GM23338 (cell line): ENCODE data around the gene GJB3. TPM values are rescaled to one million over a fixed set of nuclear protein-coding genes. Genes with fewer than 3 reads are reported as not detected.

ENCODE experiments used
- ATAC-seq: fragments of 200-7000 bp; cut with Tn5 transposase; 3 replicates; pipeline ENCODE4 v1.9.1; 2020
- DNase-seq: peaks from one replicate; pipeline ENCODE4 v3.0.0-alpha.2; 2015; ENCODE audit warnings: low spot score
- H2AFZ ChIP-seq: fragments of 200-600 bp; sonication (generic); 2 replicates; pipeline ENCODE4 v1.8.0; 2016; ENCODE audit warnings: antibody characterized with exemption, mild to moderate bottlenecking, moderate library complexity
- H3F3A ChIP-seq: fragments of 200-600 bp; sonication (generic); replicated peaks from 2 replicates; pipeline ENCODE4 v1.8.0; 2017; ENCODE audit warnings: antibody characterized with exemption, mixed run types, low read depth
- H3K27ac ChIP-seq: fragments of 200-600 bp; sonication (generic); 2 replicates; pipeline ENCODE4 v1.6.1; 2016; ENCODE audit warnings: low read depth
- H3K27me3 ChIP-seq: fragments of 200-600 bp; sonication (generic); 2 replicates; pipeline ENCODE4 v1.8.0; 2016; ENCODE audit warnings: mild to moderate bottlenecking, mixed run types, moderate library complexity; ENCODE audit not compliant: insufficient read depth
- H3K36me3 ChIP-seq: fragments of 200-600 bp; sonication (generic); 2 replicates; pipeline ENCODE4 v1.8.0; 2016; ENCODE audit warnings: mild to moderate bottlenecking; ENCODE audit not compliant: insufficient read depth
- H3K4me1 ChIP-seq: fragments of 200-600 bp; sonication (generic); 2 replicates; pipeline ENCODE4 v1.8.0; 2016; ENCODE audit warnings: mild to moderate bottlenecking, moderate library complexity; ENCODE audit not compliant: insufficient read depth
- H3K4me2 ChIP-seq: fragments of 200-600 bp; sonication (generic); 2 replicates; pipeline ENCODE4 v1.7.1; 2017; ENCODE audit warnings: mixed run types
- H3K4me3 ChIP-seq: fragments of 200-600 bp; sonication (generic); 2 replicates; pipeline ENCODE4 v1.6.1; 2016; ENCODE audit warnings: mixed run types
- H3K79me2 ChIP-seq: fragments of 200-600 bp; sonication (generic); replicated peaks from 2 replicates; pipeline ENCODE4 v1.8.0; 2017; ENCODE audit warnings: mild to moderate bottlenecking; ENCODE audit not compliant: insufficient read depth
- H3K9me2 ChIP-seq: fragments of 200-600 bp; sonication (generic); 2 replicates; pipeline ENCODE4 v1.8.0; 2017; ENCODE audit not compliant: insufficient read depth
- H4K20me1 ChIP-seq: fragments of 200-600 bp; sonication (generic); replicated peaks from 2 replicates; pipeline ENCODE4 v1.8.0; 2017; ENCODE audit warnings: mild to moderate bottlenecking; ENCODE audit not compliant: insufficient read depth
- H3K27ac Mint-ChIP-seq: 2 replicates; pipeline ENCODE4 v1.8.0; 2020; ENCODE audit warnings: inconsistent platforms, mild to moderate bottlenecking, moderate library complexity, mixed read lengths
- H3K27me3 Mint-ChIP-seq: 3 replicates; pipeline ENCODE4 v1.8.0; 2022; ENCODE audit warnings: low read depth, mild to moderate bottlenecking, moderate library complexity, mixed read lengths, inconsistent platforms; ENCODE audit not compliant: insufficient read depth, poor library complexity
- H3K36me3 Mint-ChIP-seq: 3 replicates; pipeline ENCODE4 v1.8.0; 2021; ENCODE audit warnings: low read depth, mild to moderate bottlenecking, inconsistent platforms, moderate library complexity, mixed read lengths
- H3K4me1 Mint-ChIP-seq: 3 replicates; pipeline ENCODE4 v1.8.0; 2020; ENCODE audit warnings: mild to moderate bottlenecking, inconsistent platforms, mixed read lengths
- H3K4me3 Mint-ChIP-seq: 3 replicates; pipeline ENCODE4 v1.8.0; 2021; ENCODE audit warnings: moderate library complexity, mild to moderate bottlenecking, inconsistent platforms, mixed read lengths
- H3K9me3 Mint-ChIP-seq: 3 replicates; pipeline ENCODE4 v1.8.0; 2020; ENCODE audit warnings: moderate library complexity, mild to moderate bottlenecking, inconsistent platforms, mixed read lengths
- CREB1 ChIP-seq: fragments of 250-450 bp; sonication (Bioruptor Pico); IDR thresholded peaks from 2 replicates; pipeline ENCODE4 v1.5.0; 2020; ENCODE audit warnings: low read depth, mild to moderate bottlenecking, moderate library complexity
- EZH2 ChIP-seq: fragments of 200-600 bp; sonication (generic); IDR thresholded peaks from one replicate; pipeline ENCODE4 v1.8.0; 2017; ENCODE audit warnings: antibody characterized with exemption, mild to moderate bottlenecking, low read depth; ENCODE audit not compliant: unreplicated experiment
- EZH2phosphoT487 ChIP-seq: fragments of 200-600 bp; sonication (generic); IDR thresholded peaks from one replicate; pipeline ENCODE4 v1.8.1; 2018; ENCODE audit warnings: antibody characterized with exemption; ENCODE audit not compliant: unreplicated experiment
- JUNB ChIP-seq: IDR thresholded peaks from one replicate; pipeline ENCODE4 v1.6.1; 2016; ENCODE audit warnings: antibody characterized with exemption; ENCODE audit not compliant: unreplicated experiment
- NANOG ChIP-seq: IDR thresholded peaks from 2 replicates; pipeline ENCODE4 v1.6.1; 2016; ENCODE audit warnings: antibody characterized with exemption, borderline replicate concordance
- POLR2AphosphoS5 ChIP-seq: IDR thresholded peaks from 2 replicates; pipeline ENCODE4 v1.6.1; 2016; ENCODE audit warnings: antibody characterized with exemption, low read depth
- STAT1 ChIP-seq: IDR thresholded peaks from one replicate; pipeline ENCODE4 v1.6.1; 2016; ENCODE audit warnings: antibody characterized with exemption; ENCODE audit not compliant: unreplicated experiment
- ZNF114 ChIP-seq: fragments of 250-450 bp; sonication (Bioruptor Pico); IDR thresholded peaks from 2 replicates; pipeline ENCODE4 v1.5.0; 2020; ENCODE audit warnings: mild to moderate bottlenecking, moderate library complexity
- ZNF331 ChIP-seq: fragments of 250-450 bp; sonication (Bioruptor Pico); IDR thresholded peaks from 2 replicates; pipeline ENCODE4 v1.5.0; 2020; ENCODE audit warnings: low read depth, mild to moderate bottlenecking, moderate library complexity
- polyA plus RNA-seq: library from polyadenylated mRNA; unstranded; fragments of >200 nt; fragmentation: Nextera tagmentation; extraction: Ambion mirVana; gene quantifications from 2 replicates; pipeline ENCODE4 v1.2.1, GENCODE V29; 2016
- total RNA-seq: library from RNA; depleted of rRNA; stranded (reverse); fragments of >200 nt; shearing (Covaris generic); gene quantifications from 2 replicates; pipeline ENCODE4 v1.2.3, GENCODE V29; 2014
- TF ChIP-seq, protein P1 (sequence below): IDR thresholded peaks from one replicate; pipeline ENCODE4 v1.6.1; 2018; ENCODE audit warnings: antibody characterized with exemption; ENCODE audit not compliant: unreplicated experiment
- TF ChIP-seq, protein P2 (sequence below), 2 experiments: fragments of 200-600 bp in 1 of 2; sonication (generic) in 1 of 2; conservative IDR thresholded peaks; 2 replicates each; pipeline versions ENCODE4 v1.5.1 to v1.6.1; 2016 to 2017; ENCODE audit warnings: antibody characterized with exemption in 2 of 2, low read depth in 2 of 2, mild to moderate bottlenecking in 2 of 2, moderate library complexity in 1 of 2
- TF ChIP-seq, protein P3 (sequence below): IDR thresholded peaks from 2 replicates; pipeline ENCODE4 v1.6.1; 2016; ENCODE audit warnings: antibody characterized with exemption
- TF ChIP-seq, protein P4 (sequence below): fragments of 250-450 bp; sonication (Bioruptor Pico); IDR thresholded peaks from 2 replicates; pipeline ENCODE4 v1.5.0; 2020; ENCODE audit warnings: mild to moderate bottlenecking, moderate library complexity

Gene GJB3
- total and polyA plus RNA-seq, 2 experiments from 2014 or later, result 0.26 to 0.31 TPM

DNA sequence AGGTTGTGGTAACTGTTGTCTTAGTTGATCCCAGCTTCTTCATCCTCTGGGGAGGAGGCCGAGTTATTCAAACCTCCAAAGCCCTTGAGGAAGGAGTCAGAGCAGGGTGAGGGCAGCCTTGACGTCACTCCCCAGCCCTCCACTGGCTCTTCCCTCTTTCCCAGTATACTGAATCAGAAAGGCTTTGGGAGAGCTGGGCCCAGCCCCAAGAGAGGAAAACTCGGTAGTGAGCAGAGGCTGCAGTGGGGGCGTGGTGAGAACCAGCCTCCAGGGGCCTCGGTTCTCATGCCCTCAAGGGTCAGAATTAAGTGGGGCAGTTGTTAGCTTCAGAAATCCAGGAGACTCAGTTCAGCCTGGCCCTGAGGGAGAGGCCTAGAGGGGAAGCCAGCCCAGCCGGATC lies 10.0 kb downstream of the GJB3 start:
- TF ChIP-seq, protein P1, sequence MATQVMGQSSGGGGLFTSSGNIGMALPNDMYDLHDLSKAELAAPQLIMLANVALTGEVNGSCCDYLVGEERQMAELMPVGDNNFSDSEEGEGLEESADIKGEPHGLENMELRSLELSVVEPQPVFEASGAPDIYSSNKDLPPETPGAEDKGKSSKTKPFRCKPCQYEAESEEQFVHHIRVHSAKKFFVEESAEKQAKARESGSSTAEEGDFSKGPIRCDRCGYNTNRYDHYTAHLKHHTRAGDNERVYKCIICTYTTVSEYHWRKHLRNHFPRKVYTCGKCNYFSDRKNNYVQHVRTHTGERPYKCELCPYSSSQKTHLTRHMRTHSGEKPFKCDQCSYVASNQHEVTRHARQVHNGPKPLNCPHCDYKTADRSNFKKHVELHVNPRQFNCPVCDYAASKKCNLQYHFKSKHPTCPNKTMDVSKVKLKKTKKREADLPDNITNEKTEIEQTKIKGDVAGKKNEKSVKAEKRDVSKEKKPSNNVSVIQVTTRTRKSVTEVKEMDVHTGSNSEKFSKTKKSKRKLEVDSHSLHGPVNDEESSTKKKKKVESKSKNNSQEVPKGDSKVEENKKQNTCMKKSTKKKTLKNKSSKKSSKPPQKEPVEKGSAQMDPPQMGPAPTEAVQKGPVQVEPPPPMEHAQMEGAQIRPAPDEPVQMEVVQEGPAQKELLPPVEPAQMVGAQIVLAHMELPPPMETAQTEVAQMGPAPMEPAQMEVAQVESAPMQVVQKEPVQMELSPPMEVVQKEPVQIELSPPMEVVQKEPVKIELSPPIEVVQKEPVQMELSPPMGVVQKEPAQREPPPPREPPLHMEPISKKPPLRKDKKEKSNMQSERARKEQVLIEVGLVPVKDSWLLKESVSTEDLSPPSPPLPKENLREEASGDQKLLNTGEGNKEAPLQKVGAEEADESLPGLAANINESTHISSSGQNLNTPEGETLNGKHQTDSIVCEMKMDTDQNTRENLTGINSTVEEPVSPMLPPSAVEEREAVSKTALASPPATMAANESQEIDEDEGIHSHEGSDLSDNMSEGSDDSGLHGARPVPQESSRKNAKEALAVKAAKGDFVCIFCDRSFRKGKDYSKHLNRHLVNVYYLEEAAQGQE, result no peak
- TF ChIP-seq ZNF114 (CRISPR knock-in tag) (no peak), CREB1 (no peak), STAT1 (no peak), EZH2phosphoT487 (no peak), JUNB (no peak), NANOG (no peak), POLR2AphosphoS5 (no peak), EZH2 (no peak), ZNF331 (CRISPR knock-in tag) (no peak)
- TF ChIP-seq, protein P2, sequence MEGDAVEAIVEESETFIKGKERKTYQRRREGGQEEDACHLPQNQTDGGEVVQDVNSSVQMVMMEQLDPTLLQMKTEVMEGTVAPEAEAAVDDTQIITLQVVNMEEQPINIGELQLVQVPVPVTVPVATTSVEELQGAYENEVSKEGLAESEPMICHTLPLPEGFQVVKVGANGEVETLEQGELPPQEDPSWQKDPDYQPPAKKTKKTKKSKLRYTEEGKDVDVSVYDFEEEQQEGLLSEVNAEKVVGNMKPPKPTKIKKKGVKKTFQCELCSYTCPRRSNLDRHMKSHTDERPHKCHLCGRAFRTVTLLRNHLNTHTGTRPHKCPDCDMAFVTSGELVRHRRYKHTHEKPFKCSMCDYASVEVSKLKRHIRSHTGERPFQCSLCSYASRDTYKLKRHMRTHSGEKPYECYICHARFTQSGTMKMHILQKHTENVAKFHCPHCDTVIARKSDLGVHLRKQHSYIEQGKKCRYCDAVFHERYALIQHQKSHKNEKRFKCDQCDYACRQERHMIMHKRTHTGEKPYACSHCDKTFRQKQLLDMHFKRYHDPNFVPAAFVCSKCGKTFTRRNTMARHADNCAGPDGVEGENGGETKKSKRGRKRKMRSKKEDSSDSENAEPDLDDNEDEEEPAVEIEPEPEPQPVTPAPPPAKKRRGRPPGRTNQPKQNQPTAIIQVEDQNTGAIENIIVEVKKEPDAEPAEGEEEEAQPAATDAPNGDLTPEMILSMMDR (conservative IDR thresholded peaks at IDR 0.05; ENCODE audit: low read depth in 2 of 2), result no peak
- TF ChIP-seq, protein P3, sequence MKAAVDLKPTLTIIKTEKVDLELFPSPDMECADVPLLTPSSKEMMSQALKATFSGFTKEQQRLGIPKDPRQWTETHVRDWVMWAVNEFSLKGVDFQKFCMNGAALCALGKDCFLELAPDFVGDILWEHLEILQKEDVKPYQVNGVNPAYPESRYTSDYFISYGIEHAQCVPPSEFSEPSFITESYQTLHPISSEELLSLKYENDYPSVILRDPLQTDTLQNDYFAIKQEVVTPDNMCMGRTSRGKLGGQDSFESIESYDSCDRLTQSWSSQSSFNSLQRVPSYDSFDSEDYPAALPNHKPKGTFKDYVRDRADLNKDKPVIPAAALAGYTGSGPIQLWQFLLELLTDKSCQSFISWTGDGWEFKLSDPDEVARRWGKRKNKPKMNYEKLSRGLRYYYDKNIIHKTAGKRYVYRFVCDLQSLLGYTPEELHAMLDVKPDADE, result no peak
- TF ChIP-seq, protein P4, sequence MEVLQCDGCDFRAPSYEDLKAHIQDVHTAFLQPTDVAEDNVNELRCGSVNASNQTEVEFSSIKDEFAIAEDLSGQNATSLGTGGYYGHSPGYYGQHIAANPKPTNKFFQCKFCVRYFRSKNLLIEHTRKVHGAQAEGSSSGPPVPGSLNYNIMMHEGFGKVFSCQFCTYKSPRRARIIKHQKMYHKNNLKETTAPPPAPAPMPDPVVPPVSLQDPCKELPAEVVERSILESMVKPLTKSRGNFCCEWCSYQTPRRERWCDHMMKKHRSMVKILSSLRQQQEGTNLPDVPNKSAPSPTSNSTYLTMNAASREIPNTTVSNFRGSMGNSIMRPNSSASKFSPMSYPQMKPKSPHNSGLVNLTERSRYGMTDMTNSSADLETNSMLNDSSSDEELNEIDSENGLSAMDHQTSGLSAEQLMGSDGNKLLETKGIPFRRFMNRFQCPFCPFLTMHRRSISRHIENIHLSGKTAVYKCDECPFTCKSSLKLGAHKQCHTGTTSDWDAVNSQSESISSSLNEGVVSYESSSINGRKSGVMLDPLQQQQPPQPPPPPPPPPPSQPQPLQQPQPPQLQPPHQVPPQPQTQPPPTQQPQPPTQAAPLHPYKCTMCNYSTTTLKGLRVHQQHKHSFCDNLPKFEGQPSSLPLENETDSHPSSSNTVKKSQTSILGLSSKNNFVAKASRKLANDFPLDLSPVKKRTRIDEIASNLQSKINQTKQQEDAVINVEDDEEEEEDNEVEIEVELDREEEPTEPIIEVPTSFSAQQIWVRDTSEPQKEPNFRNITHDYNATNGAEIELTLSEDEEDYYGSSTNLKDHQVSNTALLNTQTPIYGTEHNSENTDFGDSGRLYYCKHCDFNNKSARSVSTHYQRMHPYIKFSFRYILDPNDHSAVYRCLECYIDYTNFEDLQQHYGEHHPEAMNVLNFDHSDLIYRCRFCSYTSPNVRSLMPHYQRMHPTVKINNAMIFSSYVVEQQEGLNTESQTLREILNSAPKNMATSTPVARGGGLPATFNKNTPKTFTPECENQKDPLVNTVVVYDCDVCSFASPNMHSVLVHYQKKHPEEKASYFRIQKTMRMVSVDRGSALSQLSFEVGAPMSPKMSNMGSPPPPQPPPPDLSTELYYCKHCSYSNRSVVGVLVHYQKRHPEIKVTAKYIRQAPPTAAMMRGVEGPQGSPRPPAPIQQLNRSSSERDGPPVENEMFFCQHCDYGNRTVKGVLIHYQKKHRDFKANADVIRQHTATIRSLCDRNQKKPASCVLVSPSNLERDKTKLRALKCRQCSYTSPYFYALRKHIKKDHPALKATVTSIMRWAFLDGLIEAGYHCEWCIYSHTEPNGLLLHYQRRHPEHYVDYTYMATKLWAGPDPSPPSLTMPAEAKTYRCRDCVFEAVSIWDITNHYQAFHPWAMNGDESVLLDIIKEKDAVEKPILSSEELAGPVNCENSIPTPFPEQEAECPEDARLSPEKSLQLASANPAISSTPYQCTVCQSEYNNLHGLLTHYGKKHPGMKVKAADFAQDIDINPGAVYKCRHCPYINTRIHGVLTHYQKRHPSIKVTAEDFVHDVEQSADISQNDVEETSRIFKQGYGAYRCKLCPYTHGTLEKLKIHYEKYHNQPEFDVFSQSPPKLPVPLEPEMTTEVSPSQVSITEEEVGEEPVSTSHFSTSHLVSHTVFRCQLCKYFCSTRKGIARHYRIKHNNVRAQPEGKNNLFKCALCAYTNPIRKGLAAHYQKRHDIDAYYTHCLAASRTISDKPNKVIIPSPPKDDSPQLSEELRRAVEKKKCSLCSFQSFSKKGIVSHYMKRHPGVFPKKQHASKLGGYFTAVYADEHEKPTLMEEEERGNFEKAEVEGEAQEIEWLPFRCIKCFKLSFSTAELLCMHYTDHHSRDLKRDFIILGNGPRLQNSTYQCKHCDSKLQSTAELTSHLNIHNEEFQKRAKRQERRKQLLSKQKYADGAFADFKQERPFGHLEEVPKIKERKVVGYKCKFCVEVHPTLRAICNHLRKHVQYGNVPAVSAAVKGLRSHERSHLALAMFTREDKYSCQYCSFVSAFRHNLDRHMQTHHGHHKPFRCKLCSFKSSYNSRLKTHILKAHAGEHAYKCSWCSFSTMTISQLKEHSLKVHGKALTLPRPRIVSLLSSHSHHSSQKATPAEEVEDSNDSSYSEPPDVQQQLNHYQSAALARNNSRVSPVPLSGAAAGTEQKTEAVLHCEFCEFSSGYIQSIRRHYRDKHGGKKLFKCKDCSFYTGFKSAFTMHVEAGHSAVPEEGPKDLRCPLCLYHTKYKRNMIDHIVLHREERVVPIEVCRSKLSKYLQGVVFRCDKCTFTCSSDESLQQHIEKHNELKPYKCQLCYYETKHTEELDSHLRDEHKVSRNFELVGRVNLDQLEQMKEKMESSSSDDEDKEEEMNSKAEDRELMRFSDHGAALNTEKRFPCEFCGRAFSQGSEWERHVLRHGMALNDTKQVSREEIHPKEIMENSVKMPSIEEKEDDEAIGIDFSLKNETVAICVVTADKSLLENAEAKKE, result no peak
- Histone ChIP-seq H4K20me1 (no peaks in the 10 kb centered on the region), H3K79me2 (no peaks in the 10 kb centered on the region), H3K27ac (no peak overlapping the region), H2AFZ (no peak overlapping the region), H3K27me3 (peaks cover 23% of the 10 kb centered on the region; the same call in 1 of the 2 replicates), H3F3A (no peaks in the 10 kb centered on the region), H3K36me3 (no peaks in the 10 kb centered on the region), H3K4me3 (no peak overlapping the region), H3K4me1 (no peaks in the 10 kb centered on the region), H3K4me2 (no peak overlapping the region), H3K9me2 (no peaks in the 10 kb centered on the region)
- no peak for DNase-seq
- Mint-ChIP-seq H3K36me3 (no peaks in the 10 kb centered on the region; the same call in 2 of the 3 replicates), H3K4me3 (no peak overlapping the region), H3K27me3 (peaks cover 28% of the 10 kb centered on the region), H3K4me1 (peaks cover 8% of the 10 kb centered on the region), H3K9me3 (no peaks in the 10 kb centered on the region), H3K27ac (no peak overlapping the region)
- no peak for ATAC-seq
